Activated naive CD4-positive, alpha-beta T cell treated with Interleukin-2 at 50 U/mL for 16 hours (primary cell): Measurements from ENCODE around the gene SPTAN1.

ENCODE experiments used
- DNase-seq: peaks from one replicate; pipeline ENCODE4 v3.0.0-alpha.2; 2020

SPTAN1 gene

GRCh38 chr9:128607642-128608350 lies 55.4 kb downstream of the SPTAN1 start:
- no peak for DNase-seq

GRCh38 chr9:128610897-128611296 lies 58.5 kb downstream of the SPTAN1 start:
- DNase-seq = no peak

DNA sequence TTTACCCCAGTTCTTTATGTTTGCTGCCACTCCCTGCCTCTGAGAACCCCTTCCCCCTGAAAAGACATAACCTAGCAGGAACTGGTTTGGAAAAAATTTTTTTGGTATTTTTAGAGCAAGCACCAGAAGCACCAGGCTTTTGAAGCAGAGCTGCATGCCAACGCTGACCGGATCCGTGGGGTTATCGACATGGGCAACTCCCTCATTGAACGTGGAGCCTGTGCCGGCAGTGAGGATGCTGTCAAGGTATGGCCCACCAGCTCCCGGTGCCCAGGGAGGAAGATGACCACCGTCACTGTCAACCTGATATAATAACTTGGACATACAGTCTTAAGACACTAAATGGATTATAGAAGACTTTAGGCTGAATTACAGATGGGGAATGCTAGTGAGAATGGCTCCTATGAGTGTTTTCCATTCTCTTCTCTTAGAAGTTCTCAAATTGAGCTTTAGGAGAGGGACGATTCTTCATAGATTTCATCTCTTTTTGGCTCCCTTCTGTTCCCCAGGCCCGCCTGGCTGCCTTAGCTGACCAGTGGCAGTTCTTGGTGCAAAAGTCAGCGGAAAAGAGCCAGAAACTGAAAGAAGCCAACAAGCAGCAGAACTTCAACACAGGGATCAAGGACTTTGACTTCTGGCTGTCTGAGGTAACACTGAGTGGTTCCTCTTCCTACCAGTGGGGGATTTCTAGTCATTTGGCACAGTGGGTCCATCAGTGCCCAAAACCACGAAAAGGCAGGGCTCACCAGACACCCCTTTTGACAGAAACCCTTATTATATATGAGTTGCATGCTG lies 59.4 kb downstream of the SPTAN1 start:
- DNase-seq = no peak

DNA sequence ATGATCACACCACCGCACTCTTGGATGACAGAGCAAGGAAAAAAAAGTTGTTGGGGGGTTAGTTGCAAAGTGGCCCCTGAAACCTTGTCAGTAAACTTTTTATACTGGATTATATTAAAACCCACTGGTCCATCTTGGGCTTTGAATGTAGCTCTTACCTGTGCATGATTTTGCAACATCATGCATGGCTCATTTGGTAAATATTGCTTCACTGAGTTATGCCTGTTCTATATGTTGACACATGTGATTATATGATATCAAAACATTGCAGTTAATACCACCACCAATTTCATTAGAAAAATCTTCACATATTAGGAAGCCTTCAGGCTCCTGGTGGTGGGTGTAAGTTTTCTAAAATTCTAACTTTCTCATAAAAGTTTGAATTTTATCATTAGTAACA lies 62.3 kb downstream of the SPTAN1 start:
- no peak for DNase-seq

DNA sequence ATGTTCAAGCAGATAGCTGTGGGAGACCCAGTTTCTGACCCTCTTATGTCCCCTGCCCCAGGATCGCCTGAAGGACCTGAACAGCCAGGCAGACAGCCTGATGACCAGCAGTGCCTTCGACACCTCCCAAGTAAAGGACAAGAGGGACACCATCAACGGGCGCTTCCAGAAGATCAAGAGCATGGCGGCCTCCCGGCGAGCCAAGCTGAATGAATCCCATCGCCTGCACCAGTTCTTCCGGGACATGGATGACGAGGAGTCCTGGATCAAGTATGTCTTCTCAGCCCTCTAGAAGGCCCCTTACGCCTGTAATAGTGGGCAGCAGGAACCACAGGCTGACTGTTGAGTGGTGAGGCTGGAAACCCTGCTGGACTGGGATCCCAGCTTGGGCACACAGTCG lies 63.2 kb downstream of the SPTAN1 start:
- DNase-seq = no peak

DNA sequence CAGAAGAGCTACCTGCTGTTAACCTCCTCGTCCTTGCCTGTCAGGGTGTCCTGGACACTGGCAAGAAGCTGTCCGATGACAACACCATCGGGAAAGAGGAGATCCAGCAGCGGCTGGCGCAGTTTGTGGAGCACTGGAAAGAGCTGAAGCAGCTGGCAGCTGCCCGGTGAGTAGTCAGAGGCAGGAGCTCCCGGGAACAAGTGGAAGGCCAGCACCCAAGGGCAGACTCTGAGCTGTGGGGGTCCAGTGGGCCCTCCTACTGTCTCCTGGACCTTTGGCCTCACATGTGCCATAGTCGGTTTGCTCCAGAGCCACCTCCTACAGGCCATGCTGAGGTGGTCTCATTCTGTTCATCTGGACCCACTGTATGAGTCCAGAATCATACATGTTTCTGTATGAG lies 65.6 kb downstream of the SPTAN1 start:
- no peak for DNase-seq

- DNase-seq = no peak
These were observed 66.7 kb downstream of the SPTAN1 start for GRCh38 chr9:128619127-128619526.

DNA sequence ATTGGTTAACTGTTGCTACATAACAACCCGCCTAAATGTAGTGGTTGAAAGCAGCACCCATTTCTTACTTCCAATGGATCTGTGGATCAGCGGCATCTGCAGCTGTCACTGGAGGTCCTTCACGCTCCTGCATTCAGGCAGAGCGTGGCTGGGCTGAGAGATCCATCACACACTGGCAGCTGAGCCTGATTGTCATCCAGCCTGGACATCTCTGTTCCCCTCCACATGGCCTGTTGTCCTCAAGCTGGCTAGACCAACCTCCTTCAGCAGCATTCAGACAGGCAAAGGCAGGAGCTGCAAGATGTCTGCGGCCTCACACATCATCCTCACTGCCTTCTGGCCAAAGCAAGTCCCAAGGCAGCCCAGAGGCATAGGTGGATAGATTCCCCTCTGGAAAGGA lies 67.4 kb downstream of the SPTAN1 start:
- DNase-seq = no peak

- no peak for DNase-seq
These were observed 69.5 kb downstream of the SPTAN1 start for GRCh38 chr9:128621730-128622455.

GRCh38 chr9:128624566-128624965 lies 72.2 kb downstream of the SPTAN1 start:
- no peak for DNase-seq

DNA sequence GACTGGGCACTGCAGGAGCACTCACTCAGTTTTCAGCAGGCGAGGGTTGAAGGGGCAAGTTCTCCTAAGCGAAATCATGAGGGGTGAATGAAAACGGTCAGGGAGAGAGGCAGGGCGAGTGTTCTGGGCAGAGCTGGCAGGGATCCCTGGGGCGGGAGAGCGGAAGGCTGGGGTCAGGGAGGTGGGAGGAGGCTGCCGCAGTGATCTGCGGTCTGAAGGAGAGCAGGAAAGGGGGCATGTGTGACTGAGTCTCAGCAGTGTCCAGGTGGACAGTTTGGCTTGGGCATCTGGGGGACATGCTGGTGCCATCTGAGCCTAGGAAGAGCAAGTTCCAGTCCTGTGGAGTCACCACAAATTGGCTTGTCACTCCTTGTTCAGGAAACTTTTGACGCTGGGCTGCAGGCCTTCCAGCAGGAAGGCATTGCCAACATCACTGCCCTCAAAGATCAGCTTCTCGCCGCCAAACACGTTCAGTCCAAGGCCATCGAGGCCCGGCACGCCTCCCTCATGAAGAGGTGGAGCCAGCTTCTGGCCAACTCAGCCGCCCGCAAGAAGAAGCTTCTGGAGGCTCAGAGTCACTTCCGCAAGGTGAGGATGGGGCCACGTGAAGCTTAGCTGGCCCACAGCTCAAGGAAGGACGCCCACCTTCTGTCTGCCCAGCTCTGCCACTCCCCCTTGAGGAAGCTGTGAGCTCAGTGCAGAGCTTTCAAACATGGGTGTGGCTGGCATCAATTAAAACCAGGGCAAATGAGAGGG lies 73.2 kb downstream of the SPTAN1 start:
- no peak for DNase-seq

DNA sequence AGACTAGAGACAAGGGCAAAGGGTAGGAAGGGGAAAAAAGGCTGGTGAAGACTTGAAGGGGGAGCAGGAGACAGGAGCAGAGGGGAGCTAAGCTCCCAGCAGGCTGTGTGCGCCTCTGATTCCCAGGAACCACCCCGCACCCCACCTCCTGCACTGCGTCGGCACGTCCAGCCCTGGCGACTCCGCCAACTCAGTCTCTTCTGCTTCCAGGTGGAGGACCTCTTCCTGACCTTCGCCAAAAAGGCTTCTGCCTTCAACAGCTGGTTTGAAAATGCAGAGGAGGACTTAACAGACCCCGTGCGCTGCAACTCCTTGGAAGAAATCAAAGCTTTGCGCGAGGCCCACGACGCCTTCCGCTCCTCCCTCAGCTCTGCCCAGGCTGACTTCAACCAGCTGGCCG lies 73.8 kb downstream of the SPTAN1 start:
- no peak for DNase-seq

GRCh38 chr9:128627127-128627715 lies 74.8 kb downstream of the SPTAN1 start:
- no peak for DNase-seq

DNA sequence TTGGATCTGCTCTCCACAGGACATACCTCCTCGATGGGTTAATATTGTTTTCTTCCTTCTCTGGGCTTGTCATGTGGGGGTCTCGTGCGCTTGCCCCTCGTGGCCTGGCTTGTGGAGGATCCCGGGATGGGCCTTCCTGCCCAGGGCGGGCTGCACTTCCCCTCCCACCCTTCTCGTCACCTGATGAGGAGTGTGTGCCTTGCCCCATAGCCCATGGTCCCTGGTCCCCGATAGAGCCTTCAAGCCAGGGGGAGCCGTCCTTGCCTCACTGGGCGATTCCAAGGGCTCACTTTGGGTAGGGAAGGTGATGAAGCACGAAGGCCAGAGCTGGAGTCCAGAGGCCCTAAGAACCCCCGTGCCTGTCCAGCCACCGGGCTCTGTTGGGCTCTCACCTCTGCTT lies 75.5 kb downstream of the SPTAN1 start:
- no peak for DNase-seq

GRCh38 chr9:128628471-128629048 lies 76.2 kb downstream of the SPTAN1 start:
- no peak for DNase-seq

DNA sequence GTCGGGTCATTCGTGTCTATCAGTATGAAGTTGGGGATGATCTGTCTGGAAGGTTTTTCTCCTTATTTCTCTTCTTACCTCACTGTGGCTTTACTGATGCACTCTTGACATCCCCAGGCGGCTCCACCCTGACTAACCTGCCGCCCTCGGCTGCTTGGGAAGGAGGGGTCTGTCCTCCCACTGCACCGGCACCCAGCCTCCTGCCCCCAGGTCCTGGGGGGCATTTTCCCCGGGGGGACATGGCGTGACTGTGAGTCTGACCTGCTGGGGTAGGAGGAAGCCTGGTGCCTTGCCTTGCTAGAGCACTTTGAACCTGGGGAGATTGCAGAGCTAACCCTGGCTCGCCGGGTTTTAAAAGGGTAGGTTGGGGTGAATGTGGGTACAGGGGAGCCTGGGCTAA lies 76.7 kb downstream of the SPTAN1 start:
- no peak for DNase-seq

DNA sequence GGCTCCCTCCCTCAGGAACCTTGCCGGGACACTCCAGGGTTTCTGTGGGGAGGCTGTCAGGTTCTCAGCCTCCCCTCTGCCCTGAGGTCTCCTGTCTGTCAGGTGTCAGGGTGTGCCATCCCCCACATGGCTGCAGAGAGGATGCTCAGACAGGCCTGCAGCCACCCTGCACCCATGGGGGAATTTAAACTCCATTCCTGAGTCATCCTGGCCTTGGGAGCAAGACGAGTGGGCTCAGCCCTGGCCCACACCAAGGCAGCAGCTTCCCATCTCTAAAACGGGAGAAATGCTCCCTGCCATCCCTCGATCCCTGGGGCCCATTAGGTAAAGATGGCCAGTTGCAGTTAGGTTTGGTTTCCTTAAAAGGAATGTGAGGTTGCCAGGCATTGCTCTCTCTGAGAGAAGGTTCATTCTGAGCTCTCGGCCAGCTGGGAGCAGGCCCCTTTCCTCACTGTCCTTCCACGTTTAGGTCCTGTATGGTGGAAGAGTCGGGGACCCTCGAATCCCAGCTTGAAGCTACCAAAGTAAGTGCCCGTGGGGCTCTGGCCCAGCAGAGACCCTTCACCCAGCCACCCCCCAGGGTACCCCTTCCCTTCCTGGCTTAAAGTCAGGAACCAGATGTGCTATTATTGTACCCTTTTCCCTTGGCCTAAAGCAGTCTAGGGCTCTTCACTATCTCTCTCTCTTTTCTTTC lies 77.6 kb downstream of the SPTAN1 start:
- no peak for DNase-seq

DNA sequence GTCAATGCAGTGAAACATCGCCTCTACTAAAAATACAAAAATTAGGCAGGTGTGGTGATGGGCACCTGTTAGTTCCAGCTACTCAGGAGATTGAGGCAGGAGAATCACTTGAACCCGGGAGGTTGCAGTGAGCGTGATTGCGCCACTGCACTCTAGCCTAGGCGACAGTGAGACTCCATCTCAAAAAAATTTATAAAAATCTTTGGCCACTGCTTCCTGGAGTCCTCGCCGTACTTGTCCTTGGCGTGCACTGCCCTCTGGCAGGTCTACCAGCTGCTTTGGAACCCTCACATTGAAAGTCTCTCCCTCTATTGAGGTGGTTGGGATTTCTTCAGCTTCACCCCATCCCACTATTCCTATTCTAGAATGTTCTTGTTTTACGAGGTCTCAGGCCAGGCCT lies 79.2 kb downstream of the SPTAN1 start:
- no peak for DNase-seq

- no peak for DNase-seq
These were observed 79.7 kb downstream of the SPTAN1 start for GRCh38 chr9:128632066-128632465.

DNA sequence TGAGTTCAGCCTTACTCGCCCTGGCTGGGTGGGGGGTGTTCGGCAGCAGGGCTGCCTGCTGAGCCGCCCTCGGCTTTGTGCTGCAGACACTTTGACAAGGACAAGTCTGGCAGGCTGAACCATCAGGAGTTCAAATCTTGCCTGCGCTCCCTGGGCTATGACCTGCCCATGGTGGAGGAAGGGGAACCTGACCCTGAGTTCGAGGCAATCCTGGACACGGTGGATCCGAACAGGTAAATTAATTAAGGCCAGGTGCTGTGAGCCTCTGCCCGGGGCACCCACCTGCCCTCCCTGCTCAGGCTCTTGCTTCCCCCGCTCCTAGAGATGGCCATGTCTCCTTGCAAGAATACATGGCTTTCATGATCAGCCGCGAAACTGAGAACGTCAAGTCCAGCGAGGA lies 80.1 kb downstream of the SPTAN1 start:
- DNase-seq = no peak

GRCh38 chr9:128633057-128633456 lies 80.7 kb downstream of the SPTAN1 start:
- DNase-seq = no peak

DNA sequence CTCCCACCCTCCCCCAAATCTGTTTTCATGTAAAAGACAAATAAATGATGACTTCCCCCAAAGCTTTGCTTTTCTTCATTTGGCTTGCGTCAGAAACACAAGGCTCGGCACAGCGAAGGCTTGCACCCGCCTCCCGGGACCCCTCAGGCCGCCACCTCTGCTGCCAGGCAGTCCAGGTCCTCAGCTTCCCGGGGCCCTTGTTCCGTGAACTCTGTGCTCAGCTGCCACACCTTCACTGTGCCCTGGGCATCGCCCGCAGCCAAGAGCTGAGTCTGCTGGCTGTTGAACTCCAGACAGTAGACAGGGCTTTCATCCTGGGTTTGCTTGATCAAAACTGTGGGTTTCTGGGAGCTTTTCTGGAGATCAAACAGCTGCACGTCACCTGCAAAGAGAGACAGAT lies 81.2 kb downstream of the SPTAN1 start:
- DNase-seq = no peak
